Stimulated activated CD8-positive, alpha-beta memory T cell treated with anti-CD3 and anti-CD28 coated beads, Interleukin-2, amount 100 ng/mL, for 1 hour (primary cell): ENCODE results near the gene RB1.
A peak's percentile ranks its signal among the peaks of the same experiment; 100 is the strongest.

Experiments
- DNase-seq, 2 donors: peaks; one replicate each; pipeline ENCODE4 v3.0.0-alpha.2; 2020; ENCODE audit warnings: low read depth in 2 of 2

RB1 gene

DNA sequence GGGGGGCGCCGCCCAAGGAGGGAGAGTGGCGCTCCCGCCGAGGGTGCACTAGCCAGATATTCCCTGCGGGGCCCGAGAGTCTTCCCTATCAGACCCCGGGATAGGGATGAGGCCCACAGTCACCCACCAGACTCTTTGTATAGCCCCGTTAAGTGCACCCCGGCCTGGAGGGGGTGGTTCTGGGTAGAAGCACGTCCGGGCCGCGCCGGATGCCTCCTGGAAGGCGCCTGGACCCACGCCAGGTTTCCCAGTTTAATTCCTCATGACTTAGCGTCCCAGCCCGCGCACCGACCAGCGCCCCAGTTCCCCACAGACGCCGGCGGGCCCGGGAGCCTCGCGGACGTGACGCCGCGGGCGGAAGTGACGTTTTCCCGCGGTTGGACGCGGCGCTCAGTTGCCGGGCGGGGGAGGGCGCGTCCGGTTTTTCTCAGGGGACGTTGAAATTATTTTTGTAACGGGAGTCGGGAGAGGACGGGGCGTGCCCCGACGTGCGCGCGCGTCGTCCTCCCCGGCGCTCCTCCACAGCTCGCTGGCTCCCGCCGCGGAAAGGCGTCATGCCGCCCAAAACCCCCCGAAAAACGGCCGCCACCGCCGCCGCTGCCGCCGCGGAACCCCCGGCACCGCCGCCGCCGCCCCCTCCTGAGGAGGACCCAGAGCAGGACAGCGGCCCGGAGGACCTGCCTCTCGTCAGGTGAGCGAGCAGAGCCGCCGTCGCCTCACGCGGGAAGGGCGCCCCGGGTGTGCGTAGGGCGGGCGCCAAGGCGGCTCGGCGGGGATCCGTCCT is at the start of gene RB1:
Gene RB1, plus strand, starts transcription at position 393 of the 784 bp plus-strand sequence. Its CDS starts 162 bp downstream, at position 555.
- peak; percentile 78 to 80 for DNase-seq

DNA sequence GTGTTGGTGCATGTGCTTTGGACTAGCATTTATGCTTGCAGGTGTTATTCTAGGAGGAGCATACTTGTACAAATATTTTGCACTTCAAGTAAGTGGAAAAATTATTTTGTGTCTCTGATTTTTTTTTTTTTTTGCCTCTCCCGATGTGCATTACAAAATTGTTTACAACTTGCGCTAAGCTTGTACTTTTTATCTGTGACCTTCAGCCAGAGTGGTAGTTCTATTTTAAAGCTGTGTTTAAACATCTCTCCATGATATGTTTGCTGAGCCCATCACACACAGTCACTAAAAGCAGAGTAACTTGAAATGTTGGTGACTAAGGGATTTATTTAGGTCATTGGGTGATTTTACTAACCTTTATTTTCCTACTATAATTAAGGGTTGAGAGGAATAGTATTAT is 49.7 kb upstream of the RB1 start:
- no peak for DNase-seq

DNA sequence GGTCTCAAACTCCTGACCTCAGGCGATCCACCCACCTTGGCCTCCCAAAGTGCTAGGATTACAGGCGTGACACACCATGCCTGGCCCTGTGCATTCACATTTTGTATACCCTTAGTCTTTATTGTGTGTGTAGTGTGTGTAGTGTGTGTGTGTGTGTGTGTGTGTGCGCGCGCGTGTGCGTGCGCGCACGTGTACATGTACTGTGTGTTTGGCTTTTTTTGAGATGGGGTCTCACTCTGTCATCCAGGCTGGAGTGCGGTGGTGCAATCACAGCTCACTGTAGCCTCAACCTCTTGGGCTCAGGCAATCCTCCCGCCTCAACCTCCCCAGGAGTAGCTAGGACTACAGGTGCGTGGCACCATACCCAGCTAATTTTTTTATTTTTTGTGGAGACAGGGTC is 48.5 kb upstream of the RB1 start:
- no peak for DNase-seq

DNA sequence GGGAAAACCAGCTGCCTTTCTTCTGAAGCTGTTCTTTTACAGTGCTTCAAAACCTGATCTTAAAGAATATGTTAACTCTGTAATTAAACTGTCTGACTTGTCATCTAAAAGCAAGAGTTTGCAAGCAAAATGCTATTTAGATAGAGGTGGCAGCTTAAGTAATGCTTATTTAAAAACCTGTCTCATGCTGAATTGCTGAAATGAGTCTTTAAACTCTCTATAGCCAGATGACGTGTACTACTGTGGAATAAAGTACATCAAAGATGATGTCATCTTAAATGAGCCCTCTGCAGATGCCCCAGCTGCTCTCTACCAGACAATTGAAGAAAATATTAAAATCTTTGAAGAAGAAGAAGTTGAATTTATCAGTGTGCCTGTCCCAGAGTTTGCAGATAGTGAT is 47.6 kb upstream of the RB1 start:
- DNase-seq = no peak

DNA sequence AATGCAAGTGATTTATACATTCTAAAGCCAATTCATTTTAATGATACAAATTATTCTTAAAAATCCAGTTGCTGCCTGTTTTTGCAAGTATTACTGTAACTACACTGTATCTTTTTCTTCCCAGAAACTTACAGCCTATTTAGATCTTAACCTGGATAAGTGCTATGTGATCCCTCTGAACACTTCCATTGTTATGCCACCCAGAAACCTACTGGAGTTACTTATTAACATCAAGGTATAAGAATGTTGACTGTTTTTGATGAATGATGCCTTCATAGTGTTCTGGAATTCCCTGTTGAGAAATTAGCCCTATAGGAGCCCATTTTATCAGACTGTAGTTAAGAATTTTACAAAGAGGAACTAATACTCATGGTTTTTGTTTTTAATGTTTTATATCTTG is 45.5 kb upstream of the RB1 start:
- DNase-seq = no peak

DNA sequence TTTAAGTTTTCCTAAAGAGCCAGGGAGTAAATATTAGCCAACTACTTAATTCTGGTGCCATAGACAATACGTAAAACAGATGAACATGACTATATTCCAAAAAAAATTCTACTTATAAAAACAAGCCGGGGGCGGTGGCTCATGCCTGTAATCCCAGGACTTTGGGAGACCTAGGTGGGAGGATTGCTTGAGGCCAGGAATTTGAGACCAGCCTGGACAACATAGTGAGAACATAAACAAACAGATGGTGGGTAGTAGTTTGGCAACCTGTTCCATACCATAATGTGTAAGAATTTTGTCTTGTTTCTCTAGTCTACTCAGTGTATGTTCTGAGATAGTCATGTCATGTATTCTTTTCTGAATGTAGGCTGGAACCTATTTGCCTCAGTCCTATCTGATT is 45.1 kb upstream of the RB1 start:
- no peak for DNase-seq

DNA sequence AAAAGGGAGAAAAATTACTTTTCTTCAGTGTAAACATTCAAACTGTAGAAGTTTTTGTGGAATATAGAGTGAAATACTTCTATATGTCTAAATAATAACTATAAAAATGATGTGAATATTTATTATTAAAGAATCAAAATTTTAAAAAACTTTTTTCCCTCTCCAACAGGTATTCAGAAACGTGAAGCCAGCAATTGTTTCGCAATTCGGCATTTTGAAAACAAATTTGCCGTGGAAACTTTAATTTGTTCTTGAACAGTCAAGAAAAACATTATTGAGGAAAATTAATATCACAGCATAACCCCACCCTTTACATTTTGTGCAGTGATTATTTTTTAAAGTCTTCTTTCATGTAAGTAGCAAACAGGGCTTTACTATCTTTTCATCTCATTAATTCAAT is 42.6 kb upstream of the RB1 start:
- no peak for DNase-seq

DNA sequence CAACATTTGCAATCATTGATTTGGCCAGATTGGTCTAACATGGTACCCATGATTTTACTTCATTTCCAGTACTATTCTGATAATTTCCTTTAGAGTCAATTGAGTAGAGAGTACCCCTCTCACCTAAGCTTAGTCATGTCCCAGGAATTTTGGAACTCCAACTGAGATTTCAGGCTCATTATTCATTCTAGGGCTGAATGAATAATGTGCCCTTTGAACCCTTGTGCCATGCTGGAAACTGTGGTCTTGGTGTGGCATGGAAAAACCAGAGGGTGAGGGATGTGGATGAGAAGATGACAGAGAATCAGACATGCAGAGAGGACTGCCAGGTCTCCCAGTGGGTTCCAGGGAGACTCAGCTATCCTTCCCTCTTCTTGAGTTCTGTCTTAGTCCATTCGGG is 40.4 kb upstream of the RB1 start:
- no peak for DNase-seq

DNA sequence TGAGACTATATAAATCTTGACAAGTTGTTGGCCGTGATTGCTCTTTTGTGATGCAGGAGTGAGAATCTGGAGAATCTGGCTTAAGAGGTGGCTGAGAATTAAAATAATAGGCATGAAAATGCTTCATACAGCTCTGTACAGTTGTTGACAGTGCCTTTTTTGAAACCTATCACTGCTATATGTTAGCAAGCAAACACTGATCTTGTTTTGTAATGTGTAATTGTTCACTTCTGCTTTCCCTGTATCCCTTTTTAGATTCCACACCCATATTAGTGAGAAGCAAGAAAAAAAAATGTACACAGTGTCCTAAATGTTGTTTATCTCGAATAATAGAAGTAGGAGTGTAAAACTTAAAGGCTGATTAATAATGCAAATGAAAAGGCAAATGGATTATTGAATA is 39.5 kb upstream of the RB1 start:
- no peak for DNase-seq

DNA sequence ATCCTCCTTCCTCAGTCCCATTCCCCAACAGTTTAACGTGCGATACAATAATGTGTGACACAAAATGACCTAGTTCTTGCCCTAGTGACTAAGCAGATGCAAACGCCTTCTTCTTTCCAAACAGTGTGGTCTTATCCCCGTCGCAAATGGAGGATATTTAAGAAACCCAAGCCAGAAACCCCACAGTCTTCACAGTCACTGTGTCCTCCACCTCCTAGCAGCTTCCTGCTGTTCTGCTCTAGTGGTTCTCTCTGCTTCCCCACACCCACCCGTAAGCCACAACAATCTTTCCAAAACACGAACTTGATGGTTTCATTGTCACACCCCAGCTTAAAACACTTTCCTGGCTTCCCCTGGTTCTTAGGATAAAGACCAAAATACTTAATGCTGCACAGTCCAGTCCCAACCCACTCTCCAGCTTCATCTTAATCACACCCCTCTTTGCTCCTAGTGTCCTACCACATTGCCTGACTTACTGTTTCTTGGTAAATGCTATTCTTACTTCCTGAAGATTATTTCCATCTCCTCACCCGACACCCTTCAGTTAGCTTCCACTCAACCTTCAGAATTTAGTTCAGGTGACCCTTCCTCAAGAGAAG is 38.2 kb upstream of the RB1 start:
- no peak for DNase-seq

DNA sequence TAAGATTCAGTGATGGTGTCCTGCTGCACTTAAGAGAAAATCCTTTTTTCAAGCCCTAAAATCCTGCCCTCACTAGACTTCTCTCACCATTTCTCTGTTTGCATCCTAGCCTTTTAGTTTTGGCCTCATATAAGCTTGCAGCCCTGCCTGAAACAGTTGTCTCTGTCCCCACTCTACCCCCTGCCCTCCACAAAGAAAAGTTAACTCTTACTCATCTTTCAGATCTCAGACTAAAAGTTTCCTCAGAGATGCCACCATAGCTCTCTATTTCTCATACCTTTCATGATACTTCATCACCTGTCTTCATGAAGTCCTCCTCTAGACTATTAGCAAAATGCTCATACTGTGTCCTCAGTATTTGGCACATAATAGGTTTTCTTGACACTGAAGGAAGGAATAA is 37.4 kb upstream of the RB1 start:
- DNase-seq = no peak

DNA sequence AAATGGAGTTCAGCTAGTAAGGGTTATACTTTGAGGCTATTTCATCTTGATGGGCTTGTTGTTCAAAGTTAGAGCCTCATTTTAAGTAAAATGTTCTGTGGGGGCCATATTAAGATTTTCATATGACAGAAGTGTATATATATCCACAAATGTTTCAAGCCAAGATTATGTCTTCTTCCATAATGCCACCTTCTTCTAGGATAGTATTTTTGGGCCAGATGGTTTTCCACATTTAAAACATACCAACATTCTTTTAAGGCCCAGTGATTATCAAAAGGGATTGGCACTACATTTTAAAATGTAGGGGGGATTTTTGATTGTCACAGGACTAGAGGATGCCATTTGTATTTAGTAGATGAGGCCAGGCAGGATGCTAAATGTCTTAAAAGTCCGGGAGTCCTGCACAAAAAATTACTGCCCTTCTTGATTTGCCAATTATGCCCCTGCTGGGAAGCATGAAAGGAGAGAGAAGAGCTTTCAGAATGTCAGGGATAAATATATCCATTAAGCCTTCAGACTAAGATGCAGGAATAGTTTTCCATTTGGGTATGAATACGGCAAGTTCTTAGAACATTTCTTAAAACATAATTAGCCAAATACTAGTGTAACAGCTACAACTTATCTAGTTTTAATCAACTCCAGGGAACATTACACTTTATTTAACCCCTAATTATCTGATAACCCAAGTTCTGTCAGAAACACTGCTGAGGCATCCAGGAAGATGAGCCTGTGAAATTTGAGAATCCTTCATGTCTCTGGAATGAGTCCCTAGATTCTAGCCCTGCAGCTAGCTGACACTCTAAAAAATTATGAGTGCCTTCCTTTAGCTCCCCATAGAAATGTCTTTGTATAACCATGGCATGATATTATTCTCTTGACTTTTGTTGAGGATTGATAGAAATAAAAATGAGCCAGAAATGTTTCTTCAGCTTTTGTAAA is 36.6 kb upstream of the RB1 start:
- no peak for DNase-seq

DNA sequence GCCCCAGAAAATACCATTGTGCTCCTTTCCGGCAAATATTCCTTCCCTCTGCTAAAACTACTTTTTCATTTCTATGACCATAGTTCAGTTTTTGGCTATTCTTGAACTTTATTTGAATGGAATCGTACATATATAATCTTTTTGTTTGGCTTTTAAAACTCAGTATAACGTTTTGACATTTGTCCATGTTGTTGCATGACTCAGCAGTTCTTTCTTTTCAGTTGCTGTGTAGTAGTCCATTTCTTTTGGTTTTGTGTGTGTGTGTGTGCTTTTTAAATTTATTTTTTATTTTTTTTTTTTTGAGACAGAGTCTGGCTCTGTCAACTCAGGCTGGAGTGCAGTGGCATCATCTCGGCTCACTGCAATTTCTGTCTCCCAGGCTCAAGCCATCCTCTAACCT is 35.5 kb upstream of the RB1 start:
- no peak for DNase-seq

DNA sequence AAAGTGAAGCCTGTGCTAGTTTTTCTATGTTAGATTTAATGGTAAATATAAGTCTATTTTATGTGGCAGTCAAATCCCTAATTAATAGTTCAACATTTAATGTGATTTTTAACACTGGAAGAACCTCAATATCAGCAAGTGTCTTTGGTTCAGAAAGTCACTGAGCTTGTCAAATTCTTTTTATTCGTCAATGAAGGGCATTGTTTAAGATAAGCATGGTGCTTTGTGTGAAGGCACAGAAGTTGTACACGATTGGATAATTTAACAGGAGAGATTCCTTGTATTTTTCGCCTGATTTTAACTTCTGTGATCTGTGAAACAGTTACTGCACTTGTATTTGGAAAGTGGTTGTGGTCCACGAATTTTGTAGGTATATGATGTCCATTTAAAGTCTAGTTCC is 30.2 kb upstream of the RB1 start:
- DNase-seq = no peak

DNA sequence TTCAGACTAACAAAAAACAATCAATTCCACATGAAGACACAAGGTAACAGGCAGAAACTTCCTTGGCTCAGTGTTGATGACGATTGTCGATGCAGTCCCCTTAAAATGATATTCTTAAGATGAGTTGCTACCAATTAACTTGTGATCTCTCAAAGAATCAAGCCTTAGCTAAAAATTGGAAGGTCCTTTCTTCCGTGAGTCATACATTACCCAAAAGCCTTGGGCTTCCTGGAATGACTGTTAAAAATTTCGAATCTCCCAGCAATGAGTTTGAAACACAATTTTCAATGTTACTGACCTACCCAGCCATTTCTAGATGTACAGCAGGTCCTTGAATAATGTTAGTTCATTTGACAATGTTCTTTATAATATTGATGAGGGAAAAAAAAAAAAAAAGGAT is 28.0 kb upstream of the RB1 start:
- no peak for DNase-seq

DNA sequence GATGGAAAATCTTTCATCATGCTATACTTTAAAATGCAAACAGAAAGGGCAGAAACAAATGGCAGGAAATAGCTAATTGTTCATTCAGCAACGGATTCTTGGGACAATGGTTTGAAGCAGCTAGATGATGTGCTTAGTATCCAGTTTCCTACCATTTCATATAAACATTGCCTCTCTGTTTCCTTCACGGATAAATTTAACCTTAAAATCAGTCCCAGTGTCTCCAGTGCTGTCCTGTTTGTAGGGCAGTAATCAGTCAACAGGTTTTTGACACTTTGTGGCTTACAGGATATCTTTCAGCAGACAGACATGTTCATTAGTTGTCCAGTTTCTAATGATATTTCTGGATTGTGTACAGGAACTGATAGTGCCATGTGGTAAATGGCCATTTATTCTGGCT is 24.7 kb upstream of the RB1 start:
- DNase-seq = no peak

DNA sequence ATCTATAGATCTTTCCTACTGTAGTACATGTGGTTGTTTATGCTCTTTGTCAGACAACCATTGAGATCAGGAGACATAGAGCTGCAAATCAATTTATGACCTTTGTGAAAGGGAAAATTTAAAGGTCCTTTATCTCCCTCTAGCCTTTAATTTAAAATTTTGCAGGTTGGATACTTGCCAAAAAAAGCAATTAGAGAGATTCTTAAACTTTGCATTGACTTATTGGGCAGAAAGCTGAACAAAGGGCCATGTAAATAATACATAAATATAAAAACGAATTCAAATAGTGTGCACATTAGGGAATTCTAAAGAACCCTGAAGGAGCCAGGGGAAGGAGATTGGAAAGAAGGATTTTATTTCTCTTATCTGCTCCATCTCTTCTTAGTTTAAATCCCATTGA is 22.0 kb upstream of the RB1 start:
- no peak for DNase-seq

DNA sequence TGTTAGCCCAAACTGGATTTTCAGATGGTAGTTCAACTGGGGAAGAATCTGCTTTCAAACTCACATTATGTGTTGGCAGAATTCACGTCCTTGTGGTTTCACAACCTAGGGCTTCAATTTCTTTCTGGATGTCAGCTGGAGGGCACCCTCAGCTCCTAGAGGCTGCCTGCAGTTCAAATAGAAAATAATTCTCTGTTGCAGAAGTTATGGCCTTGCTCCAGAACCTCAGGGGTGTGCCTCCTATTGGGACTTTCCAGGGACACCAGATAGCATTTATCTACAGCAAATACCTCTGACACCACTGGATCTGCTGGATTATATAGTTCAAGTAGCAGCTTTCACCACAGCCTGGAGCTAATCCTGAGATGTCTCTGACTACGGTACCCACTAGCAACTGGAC is 11.8 kb upstream of the RB1 start:
- no peak for DNase-seq

DNA sequence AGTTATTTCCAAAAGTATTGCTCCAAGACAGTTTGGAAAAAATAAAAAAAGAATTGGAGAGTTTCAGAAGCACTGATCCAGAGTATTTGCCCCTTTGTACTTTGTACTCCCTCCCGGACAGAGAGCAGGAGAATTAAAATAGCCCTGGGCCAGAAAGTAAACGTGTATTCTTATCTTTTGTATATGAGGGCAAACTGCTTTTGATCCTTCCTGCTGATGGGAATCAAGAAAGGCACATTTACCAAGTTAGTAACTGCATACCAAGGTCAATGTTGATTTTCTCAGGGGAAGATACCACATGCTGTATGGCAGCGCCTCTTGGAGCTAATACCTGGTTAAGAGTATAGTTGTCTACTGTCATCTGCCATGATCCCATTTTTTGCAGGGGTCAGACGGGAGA is 10.9 kb upstream of the RB1 start:
- no peak for DNase-seq

DNA sequence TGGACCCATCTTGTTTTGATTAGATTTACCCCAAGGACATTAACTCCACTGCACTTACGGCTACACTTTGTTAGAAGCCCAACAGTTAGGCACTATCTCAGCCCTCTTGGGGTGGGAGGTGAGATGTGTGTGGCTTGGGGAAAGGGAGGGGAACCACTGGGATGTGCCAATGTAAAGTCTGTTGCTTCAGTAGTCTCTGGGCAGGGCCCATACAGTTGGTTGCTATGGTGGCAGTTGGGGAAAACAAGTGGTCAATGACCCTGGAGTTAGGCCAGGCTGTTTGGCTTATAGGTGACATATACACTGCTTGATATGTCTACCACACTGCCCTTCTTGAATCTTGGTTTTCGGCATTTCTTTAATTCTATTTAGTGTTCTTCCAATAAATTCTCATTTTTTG is 8.9 kb upstream of the RB1 start:
- DNase-seq = no peak

DNA sequence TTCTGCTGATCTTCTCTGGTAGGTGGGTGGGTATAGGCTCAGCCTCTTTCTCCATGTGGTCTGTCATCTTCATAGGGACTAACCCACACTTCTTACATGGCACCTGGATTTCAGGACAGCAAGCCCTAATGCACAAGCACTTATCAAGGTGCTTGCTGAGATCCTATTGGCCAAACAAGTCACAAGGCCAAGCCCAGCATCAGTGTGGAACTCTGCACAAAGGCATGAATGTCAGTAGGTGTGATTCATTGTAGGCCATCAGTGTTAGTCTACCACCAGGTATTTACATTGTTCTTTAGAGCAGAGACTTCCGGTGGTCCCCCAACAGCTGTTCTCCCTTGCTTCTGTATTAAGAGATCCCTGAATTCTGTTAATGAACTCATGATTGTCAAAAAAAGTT is 8.3 kb upstream of the RB1 start:
- DNase-seq = no peak

DNA sequence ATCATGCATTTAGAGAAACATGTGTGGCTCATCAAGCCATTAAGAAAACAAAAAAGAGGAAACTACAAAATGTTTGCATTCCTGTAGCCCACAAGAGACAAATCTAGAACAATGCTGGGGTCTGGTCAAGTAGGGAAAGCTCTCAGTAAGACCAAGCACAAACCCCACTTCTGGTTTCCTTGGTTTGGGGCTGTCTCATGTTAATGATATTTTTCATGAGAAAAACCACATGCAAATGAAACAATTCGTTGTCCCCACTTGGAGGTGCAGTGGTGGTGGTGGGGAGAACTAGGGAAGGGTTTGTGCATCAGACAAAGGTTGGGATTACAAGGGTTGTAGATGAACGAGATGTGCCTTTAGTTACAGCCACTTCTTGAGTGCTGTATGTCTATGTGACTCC is 7.0 kb upstream of the RB1 start:
- no peak for DNase-seq
